ENCODE data around the gene SCP2. TPM values are rescaled to one million over a fixed set of nuclear protein-coding genes. Genes with fewer than 3 reads are reported as not detected.

Gene SCP2
- total RNA-seq, 2 experiments from 2014 or later: 63.9 to 75.5 TPM

DNA sequence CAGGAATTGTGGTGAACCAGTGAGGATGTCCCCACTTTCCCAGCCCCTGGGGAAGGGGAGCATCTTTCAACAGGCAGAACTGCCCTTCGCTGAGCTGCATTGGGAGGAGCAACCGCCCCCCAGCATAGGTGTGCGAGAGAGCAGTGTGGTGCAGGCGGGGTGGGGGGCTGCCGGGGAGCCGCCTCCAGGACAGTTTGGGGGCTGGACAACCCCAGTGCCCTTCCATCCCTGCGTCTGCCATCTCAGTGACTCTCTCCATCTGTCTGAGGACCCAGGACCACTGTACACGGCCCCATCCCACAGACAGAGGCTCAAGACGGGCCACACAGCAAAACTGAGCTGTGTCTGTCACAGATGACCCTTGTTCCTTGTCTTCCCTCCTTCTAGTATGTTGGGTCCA, 149.1 kb downstream of the SCP2 start:
- Histone ChIP-seq H4K20me1 (ENCODE audit: insufficient read depth, low read length) (no peaks in the 10 kb centered on the region), H3K79me2 (ENCODE audit: insufficient read depth, low read depth, low read length) (no peaks in the 10 kb centered on the region), H3K9me3 (ENCODE audit: low read length) (no peaks in the 10 kb centered on the region), H3K4me1 (ENCODE audit: insufficient read depth, low read length, poor library complexity, severe bottlenecking) (no peaks in the 10 kb centered on the region), H3K4me2 (ENCODE audit: low read length) (no peak overlapping the region), H3K4me3 (ENCODE audit: low read depth, low read length, poor library complexity, severe bottlenecking) (no peak overlapping the region), H2AFZ (ENCODE audit: low read length) (no peak overlapping the region), H3K36me3 (ENCODE audit: insufficient read depth, low read length) (no peaks in the 10 kb centered on the region), H3K9me2 (ENCODE audit: insufficient read depth, low read length) (no peaks in the 10 kb centered on the region), H3K27ac (ENCODE audit: low read depth, low read length, poor library complexity, severe bottlenecking) (no peak overlapping the region)
- DNase-seq (ENCODE audit: low spot score): no peak
- ChIA-PET CTCF (ENCODE audit: unreplicated experiment) (no interaction called here), POLR2A (interaction anchor here (0.6 kb wide), 1 partner anchor 113 kb away, joined by 4 read pairs; no protein-coding TSS in a partner anchor)
- intact Hi-C loops (cut with micrococcal nuclease; ENCODE audit: unreplicated experiment): no loop called here
- TF ChIP-seq, protein P1, sequence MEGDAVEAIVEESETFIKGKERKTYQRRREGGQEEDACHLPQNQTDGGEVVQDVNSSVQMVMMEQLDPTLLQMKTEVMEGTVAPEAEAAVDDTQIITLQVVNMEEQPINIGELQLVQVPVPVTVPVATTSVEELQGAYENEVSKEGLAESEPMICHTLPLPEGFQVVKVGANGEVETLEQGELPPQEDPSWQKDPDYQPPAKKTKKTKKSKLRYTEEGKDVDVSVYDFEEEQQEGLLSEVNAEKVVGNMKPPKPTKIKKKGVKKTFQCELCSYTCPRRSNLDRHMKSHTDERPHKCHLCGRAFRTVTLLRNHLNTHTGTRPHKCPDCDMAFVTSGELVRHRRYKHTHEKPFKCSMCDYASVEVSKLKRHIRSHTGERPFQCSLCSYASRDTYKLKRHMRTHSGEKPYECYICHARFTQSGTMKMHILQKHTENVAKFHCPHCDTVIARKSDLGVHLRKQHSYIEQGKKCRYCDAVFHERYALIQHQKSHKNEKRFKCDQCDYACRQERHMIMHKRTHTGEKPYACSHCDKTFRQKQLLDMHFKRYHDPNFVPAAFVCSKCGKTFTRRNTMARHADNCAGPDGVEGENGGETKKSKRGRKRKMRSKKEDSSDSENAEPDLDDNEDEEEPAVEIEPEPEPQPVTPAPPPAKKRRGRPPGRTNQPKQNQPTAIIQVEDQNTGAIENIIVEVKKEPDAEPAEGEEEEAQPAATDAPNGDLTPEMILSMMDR (conservative IDR thresholded peaks at IDR 0.05; ENCODE audit: low read length): no peak
- no peak for TF ChIP-seq EZH2phosphoT487 (IDR thresholded peaks at IDR 0.05; ENCODE audit: borderline replicate concordance, low read depth, low read length)
- no TSS peak for BruUV-seq (replicated peaks)

DNA sequence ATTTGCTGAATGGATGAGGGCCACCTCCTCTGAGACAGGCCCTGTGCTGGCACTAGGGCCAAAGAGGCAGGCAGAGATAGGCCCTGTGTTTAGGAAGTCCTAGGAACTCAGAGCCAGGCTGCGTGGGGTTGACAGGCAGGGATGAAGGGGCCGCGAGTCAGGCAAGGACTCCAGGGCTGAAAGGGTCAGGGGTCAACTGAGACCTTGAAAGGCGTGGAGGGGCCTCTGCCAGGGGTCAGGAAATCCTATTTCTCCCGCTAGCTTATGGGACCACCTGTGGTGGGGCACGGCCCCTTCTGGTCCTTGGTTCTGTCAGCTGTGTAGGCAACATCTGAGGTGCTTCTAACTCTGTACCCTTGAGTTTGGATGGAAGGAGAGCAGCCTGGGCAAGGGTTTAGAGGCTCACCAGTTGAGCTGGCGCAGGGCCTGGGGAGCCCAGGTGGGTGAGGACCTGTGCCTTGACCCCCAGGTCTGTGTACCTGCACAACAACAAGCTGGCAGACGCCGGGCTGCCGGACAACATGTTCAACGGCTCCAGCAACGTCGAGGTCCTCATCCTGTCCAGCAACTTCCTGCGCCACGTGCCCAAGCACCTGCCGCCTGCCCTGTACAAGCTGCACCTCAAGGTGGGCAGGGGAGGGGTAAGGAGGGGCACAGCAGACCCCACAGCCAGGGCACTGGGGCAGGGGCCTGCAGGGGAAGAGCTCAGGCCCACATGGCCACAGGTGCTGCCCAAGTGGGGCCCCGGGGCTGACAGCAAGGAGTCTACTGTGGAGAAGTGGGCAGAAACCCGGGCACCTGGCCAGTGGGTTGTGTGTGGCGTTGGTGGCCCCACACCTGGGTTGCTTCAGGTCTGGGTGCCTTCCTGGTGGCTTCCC, 149.9 kb downstream of the SCP2 start:
- Histone ChIP-seq H3K9me2 (ENCODE audit: insufficient read depth, low read length) (no peaks in the 10 kb centered on the region), H2AFZ (ENCODE audit: low read length) (no peak overlapping the region), H3K79me2 (ENCODE audit: insufficient read depth, low read depth, low read length) (no peaks in the 10 kb centered on the region), H3K4me2 (ENCODE audit: low read length) (no peak overlapping the region), H4K20me1 (ENCODE audit: insufficient read depth, low read length) (no peaks in the 10 kb centered on the region), H3K9me3 (ENCODE audit: low read length) (no peaks in the 10 kb centered on the region), H3K36me3 (ENCODE audit: insufficient read depth, low read length) (no peaks in the 10 kb centered on the region), H3K4me1 (ENCODE audit: insufficient read depth, low read length, poor library complexity, severe bottlenecking) (no peaks in the 10 kb centered on the region), H3K4me3 (ENCODE audit: low read depth, low read length, poor library complexity, severe bottlenecking) (no peak overlapping the region), H3K27ac (ENCODE audit: low read depth, low read length, poor library complexity, severe bottlenecking) (no peak overlapping the region)
- ChIA-PET CTCF (ENCODE audit: unreplicated experiment) (no interaction called here), POLR2A (interaction anchor here (0.6 kb wide), 1 partner anchor 114 kb away, joined by 4 read pairs; no protein-coding TSS in a partner anchor)
- TF ChIP-seq, protein P1 (conservative IDR thresholded peaks at IDR 0.05; ENCODE audit: low read length): no peak
- no TSS peak for BruUV-seq (replicated peaks)
- no peak for DNase-seq (ENCODE audit: low spot score)
- intact Hi-C loops (cut with micrococcal nuclease; ENCODE audit: unreplicated experiment): no loop called here

DNA sequence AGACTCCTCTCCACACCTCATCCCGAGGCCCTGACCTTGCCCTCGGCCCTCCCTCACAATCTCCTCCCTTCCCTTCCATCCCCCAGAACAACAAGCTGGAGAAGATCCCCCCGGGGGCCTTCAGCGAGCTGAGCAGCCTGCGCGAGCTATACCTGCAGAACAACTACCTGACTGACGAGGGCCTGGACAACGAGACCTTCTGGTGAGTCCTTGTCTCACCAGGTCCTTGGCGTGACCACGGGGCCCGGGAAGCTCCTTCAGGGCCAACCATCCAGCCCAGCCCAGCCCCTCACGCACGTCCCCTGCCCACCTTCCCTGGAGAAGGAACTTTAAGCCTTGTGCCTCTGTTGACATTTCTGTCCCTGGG, 150.5 kb downstream of the SCP2 start:
- BruUV-seq (replicated peaks): no TSS peak
- no peak for DNase-seq (ENCODE audit: low spot score)
- no peak overlapping the region for H3K4me3 ChIP-seq (ENCODE audit: low read depth, low read length, poor library complexity, severe bottlenecking)
- no peak overlapping the region for H3K4me2 ChIP-seq (ENCODE audit: low read length)
- no peaks in the 10 kb centered on the region for H3K36me3 ChIP-seq (ENCODE audit: insufficient read depth, low read length)
- H3K4me1 ChIP-seq (ENCODE audit: insufficient read depth, low read length, poor library complexity, severe bottlenecking): no peaks in the 10 kb centered on the region
- H4K20me1 ChIP-seq (ENCODE audit: insufficient read depth, low read length): no peaks in the 10 kb centered on the region
- H3K9me2 ChIP-seq (ENCODE audit: insufficient read depth, low read length): no peaks in the 10 kb centered on the region
- ChIA-PET POLR2A (no interaction called here), CTCF (ENCODE audit: unreplicated experiment) (no interaction called here)
- H2AFZ ChIP-seq (ENCODE audit: low read length): no peak overlapping the region
- H3K79me2 ChIP-seq (ENCODE audit: insufficient read depth, low read depth, low read length): no peaks in the 10 kb centered on the region
- no peak for TF ChIP-seq EZH2phosphoT487 (IDR thresholded peaks at IDR 0.05; ENCODE audit: borderline replicate concordance, low read depth, low read length)
- TF ChIP-seq, protein P1 (conservative IDR thresholded peaks at IDR 0.05; ENCODE audit: low read length): no peak
- intact Hi-C loops (cut with micrococcal nuclease; ENCODE audit: unreplicated experiment): no loop called here
- no peaks in the 10 kb centered on the region for H3K9me3 ChIP-seq (ENCODE audit: low read length)
- no peak overlapping the region for H3K27ac ChIP-seq (ENCODE audit: low read depth, low read length, poor library complexity, severe bottlenecking)

Measured in OCI-LY7 (cell line).